ENCODE data around the gene PGLYRP3. TPM values are rescaled to one million over a fixed set of nuclear protein-coding genes. Genes with fewer than 3 reads are reported as not detected.

Gene PGLYRP3
- total and polyA plus RNA-seq, 3 donors from 2014 or later: 0.28 TPM; not detected in 2

DNA sequence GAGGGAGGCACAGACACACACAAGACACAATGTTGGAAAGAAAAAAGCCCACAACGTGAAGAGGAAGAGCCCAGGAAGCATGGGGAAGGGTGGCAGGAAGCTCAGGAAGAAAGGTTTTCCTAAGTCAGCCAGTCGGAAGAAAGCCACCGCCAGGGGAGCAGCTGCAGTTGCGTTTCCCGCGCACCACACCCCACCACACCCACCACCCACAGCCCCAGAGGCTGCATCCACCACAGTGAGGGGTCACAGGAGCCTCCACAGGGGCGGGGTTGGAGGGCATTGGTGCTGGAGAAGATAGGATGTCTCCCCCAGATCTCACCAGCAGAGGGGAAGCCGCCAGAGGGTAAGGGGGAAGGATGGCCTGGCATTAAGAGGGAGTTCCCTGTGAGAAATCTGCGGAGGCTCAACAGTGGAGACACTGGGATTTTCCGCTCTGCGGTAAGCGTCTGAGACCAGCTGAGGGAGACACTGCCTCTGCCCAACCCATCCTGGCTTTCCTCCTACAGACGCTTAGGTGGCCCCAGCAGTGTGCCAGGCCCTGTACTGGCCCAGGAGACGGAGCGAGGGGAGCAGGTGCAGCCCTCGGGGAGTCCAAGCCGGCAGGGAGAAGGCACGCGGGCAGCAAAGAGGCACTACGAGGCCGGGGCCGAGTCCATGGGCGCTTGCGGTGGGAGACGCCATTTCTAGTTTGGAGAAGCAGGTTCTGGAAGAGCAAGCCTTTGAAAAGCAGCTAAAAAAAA is 19.8 kb downstream of the PGLYRP3 start:
- Histone ChIP-seq H3K4me3 (peak overlapping the region in 1 of 2 donors; percentile 17), H3K4me1 (no peaks in the 10 kb centered on the region), H3K27ac (no peak overlapping the region), H3K9me3 (no peaks in the 10 kb centered on the region), H3K27me3 (no peaks in the 10 kb centered on the region), H3K36me3 (ENCODE audit: low read depth, missing control alignments) (no peaks in the 10 kb centered on the region)
- WGBS, 2 donors: 55 to 61% methylated on average over 23 to 25 of the region's 25 CpGs
- intact Hi-C loops (cut with DNase I; ENCODE audit: low total_unique reads): no loop called here
- TF ChIP-seq, protein P1, sequence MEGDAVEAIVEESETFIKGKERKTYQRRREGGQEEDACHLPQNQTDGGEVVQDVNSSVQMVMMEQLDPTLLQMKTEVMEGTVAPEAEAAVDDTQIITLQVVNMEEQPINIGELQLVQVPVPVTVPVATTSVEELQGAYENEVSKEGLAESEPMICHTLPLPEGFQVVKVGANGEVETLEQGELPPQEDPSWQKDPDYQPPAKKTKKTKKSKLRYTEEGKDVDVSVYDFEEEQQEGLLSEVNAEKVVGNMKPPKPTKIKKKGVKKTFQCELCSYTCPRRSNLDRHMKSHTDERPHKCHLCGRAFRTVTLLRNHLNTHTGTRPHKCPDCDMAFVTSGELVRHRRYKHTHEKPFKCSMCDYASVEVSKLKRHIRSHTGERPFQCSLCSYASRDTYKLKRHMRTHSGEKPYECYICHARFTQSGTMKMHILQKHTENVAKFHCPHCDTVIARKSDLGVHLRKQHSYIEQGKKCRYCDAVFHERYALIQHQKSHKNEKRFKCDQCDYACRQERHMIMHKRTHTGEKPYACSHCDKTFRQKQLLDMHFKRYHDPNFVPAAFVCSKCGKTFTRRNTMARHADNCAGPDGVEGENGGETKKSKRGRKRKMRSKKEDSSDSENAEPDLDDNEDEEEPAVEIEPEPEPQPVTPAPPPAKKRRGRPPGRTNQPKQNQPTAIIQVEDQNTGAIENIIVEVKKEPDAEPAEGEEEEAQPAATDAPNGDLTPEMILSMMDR (IDR thresholded peaks at IDR 0.05): no peak
- TF ChIP-seq POLR2A (IDR thresholded peaks at IDR 0.05): no peak
- no peak for DNase-seq

DNA sequence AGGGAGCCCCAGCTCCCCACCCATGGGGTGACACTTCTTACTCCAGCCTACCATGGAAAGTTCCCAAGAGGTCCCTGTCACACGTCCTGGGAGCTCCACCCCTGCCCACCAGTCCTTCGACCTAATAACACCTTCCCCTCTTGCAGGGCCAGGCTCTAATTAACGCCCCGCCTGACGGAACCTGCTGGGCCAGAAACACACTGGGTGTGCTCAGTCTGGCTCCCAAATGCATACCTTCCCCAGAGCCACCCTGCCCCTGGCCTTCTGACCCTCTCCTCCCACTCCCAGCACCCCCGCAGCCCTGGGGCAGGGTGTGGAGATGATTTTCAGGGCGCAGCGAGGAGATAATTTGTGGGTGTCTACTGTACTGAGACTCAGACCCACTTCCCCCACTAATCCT is 20.6 kb downstream of the PGLYRP3 start:
- Histone ChIP-seq H3K27ac (no peak overlapping the region), H3K4me1 (no peaks in the 10 kb centered on the region), H3K27me3 (no peaks in the 10 kb centered on the region), H3K36me3 (ENCODE audit: low read depth, missing control alignments) (no peaks in the 10 kb centered on the region), H3K4me3 (no peak overlapping the region), H3K9me3 (no peaks in the 10 kb centered on the region)
- DNase-seq: no peak
- WGBS, 2 donors: 40 to 49% methylated on average over 6 to 8 of the region's 8 CpGs
- intact Hi-C loops (cut with DNase I; ENCODE audit: low total_unique reads): no loop called here
- no peak for TF ChIP-seq POLR2A (IDR thresholded peaks at IDR 0.05)

DNA sequence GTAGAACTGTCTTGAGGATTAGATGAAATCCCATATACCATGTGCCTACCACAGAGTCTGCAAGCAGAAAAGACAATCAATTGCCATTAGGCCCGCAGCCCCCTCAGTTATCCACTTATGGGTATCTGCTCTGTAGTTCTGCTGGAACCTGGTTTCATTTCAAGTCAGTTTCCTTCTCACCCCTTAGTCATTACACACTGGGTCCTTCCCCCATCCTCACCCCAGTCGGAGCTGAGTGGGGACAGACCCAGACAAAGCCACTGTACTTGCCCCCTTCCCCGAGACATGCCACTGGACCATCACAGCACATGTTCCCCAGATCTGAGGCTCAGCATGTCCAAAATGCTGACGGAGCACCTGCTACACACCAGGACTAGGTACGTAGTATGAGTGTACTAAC is 21.2 kb downstream of the PGLYRP3 start:
- Histone ChIP-seq H3K27ac (no peak overlapping the region), H3K4me1 (no peaks in the 10 kb centered on the region), H3K4me3 (no peak overlapping the region), H3K9me3 (no peaks in the 10 kb centered on the region), H3K27me3 (no peaks in the 10 kb centered on the region), H3K36me3 (ENCODE audit: low read depth, missing control alignments) (no peaks in the 10 kb centered on the region)
- WGBS, 2 donors: 81 to 91% methylated on average over 4 to 5 of the region's 5 CpGs
- intact Hi-C loops (cut with DNase I; ENCODE audit: low total_unique reads): no loop called here
- DNase-seq: no peak
- no peak for TF ChIP-seq POLR2A (IDR thresholded peaks at IDR 0.05)
- TF ChIP-seq, protein P1 (IDR thresholded peaks at IDR 0.05): no peak

DNA sequence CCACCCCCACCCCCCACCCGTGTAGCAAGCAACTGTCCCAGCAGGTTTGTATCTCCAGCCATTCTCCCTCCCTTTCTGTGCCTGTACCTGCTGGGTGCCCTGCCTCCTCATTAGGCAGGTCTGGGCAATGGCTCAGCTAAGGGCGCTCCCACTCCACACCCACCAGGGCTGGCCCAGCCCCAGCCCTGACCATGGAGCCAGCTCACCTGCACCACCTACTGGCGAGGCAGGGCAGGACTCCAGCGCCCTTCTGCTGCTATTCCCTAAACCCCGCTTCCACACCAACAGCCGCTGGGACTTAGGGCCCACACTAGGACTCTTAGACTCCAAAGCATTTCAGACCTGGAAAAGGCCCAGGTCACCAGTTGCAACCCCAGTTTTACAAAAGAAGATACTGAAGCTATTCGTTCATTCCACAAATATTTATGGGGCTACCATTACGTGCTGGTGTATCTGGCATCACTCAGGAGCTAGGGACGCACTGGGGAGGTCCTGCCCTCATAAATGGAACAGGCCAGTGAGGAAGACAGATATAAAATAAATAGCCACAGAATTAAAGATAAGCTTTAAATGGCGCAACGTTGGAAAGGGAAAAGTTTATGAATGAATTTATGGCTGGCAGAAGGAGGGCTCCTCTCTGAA is 24.0 kb downstream of the PGLYRP3 start:
- 61 to 63% methylated on average over 11 of the region's 11 CpGs for WGBS, 2 donors

DNA sequence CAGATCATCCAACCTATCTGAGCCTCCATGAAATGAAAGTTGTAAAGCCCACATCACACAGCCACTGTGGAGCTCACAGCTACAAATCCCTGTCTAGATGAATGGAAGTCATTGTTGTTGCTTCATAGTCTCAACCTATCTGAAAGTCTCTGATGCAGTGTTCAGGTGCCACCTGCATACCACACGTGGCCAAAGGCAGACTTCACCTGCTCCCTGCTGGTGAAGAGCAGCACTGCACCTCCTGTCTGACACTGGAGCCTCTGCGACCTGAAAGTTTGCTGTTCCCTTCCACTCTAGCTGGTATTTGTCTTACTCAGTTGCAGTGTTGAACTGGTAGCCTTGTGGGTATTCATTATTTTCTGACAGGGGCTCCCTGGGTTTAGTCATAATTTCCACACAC is 34.9 kb downstream of the PGLYRP3 start:
- TF ChIP-seq POLR2A (IDR thresholded peaks at IDR 0.05): no peak
- TF ChIP-seq, protein P1 (IDR thresholded peaks at IDR 0.05): peak in 2 of 3 experiments; percentile 37 to 57
- H3K9me3 ChIP-seq: no peaks in the 10 kb centered on the region
- no peak overlapping the region for H3K4me3 ChIP-seq
- H3K27ac ChIP-seq: no peak overlapping the region
- H3K27me3 ChIP-seq: no peaks in the 10 kb centered on the region
- H3K4me1 ChIP-seq: no peaks in the 10 kb centered on the region
- DNase-seq: peak; percentile 30
- no peaks in the 10 kb centered on the region for H3K36me3 ChIP-seq (ENCODE audit: low read depth, missing control alignments)
- intact Hi-C loops (cut with DNase I; ENCODE audit: low total_unique reads): no loop called here
- WGBS, 2 donors: 40 to 43% methylated on average over 1 to 2 of the region's 2 CpGs

More for the DNA sequence above, 24.0 kb downstream of the PGLYRP3 start:
- TF ChIP-seq, protein P1 (IDR thresholded peaks at IDR 0.05): peak in 1 of 3 experiments; percentile 12
- TF ChIP-seq POLR2A (IDR thresholded peaks at IDR 0.05): no peak
- no peak for DNase-seq
- no peaks in the 10 kb centered on the region for H3K4me1 ChIP-seq
- no peak overlapping the region for H3K27ac ChIP-seq
- H3K27me3 ChIP-seq: no peaks in the 10 kb centered on the region
- H3K36me3 ChIP-seq (ENCODE audit: low read depth, missing control alignments): no peaks in the 10 kb centered on the region
- no peaks in the 10 kb centered on the region for H3K9me3 ChIP-seq
- intact Hi-C loops (cut with DNase I; ENCODE audit: low total_unique reads): no loop called here
- no peak overlapping the region for H3K4me3 ChIP-seq
